ENCODE results near the gene SLC25A22. TPM values are rescaled to one million over a fixed set of nuclear protein-coding genes. Genes with fewer than 3 reads are reported as not detected.

The SLC25A22 gene
- total RNA-seq, 2 experiments from 2014 or later = 9.1 to 11.1 TPM

- peak overlapping the region; percentile 48 for H3K4me3 Mint-ChIP-seq
- ChIA-PET POLR2A (interaction anchor here (1.1 to 10.0 kb wide), 4 partner anchors 9 to 134 kb away, joined by 3 to 115 read pairs (median 39); partner anchors contain the start of genes DEAF1, PNPLA2, POLR2L and RPLP2), CTCF (no interaction called here)
- Histone ChIP-seq H3K36me3 (ENCODE audit: insufficient read depth, low read length) (peaks cover 7% of the 10 kb centered on the region), H3K27me3 (ENCODE audit: control insufficient read depth in 1 of 2, insufficient read depth in 2 of 2, low read length in 2 of 2) (peaks cover 45 to 58% of the 10 kb centered on the region in 2 experiments), H3K27ac (ENCODE audit: low read depth in 1 of 2, low read length in 2 of 2) (no peak overlapping the region), H3K4me3 (ENCODE audit: low read length) (no peak overlapping the region), H3K9me3 (ENCODE audit: control insufficient read depth in 1 of 2, insufficient read depth in 1 of 2, low read length in 2 of 2) (peaks cover 0 to 42% of the 10 kb centered on the region in 2 experiments), H3K4me1 (ENCODE audit: insufficient read depth, low read length) (peaks cover 72% of the 10 kb centered on the region)
- H3K36me3 Mint-ChIP-seq (ENCODE audit: low read depth) = peaks cover 11% of the 10 kb centered on the region
- ATAC-seq (ENCODE audit: poor library complexity) (no peak), DNase-seq (no peak)
- peaks cover 37% of the 10 kb centered on the region for H3K4me1 Mint-ChIP-seq (ENCODE audit: low read depth)
- intact Hi-C loops (cut with DNase I, micrococcal nuclease) = no loop called here
- H3K27ac Mint-ChIP-seq = no peak overlapping the region
- H3K27me3 Mint-ChIP-seq = peaks cover 48% of the 10 kb centered on the region
- TF ChIP-seq CTCF (IDR thresholded peaks at IDR 0.05) = no peak
- no peaks in the 10 kb centered on the region for H3K9me3 Mint-ChIP-seq
Observed at GRCh38 chr11:829176-829846, 31.2 kb upstream of the SLC25A22 start.

GRCh38 chr11:828506-829175, 30.6 kb upstream of the SLC25A22 start:
- POLR2A ChIA-PET = interaction anchor here (1.1 to 10.0 kb wide), 4 partner anchors 9 to 134 kb away, joined by 3 to 115 read pairs (median 39); partner anchors contain the start of genes DEAF1, PNPLA2, POLR2L and RPLP2
- no peak overlapping the region for H3K4me3 ChIP-seq (ENCODE audit: low read length)
- H3K27ac ChIP-seq (ENCODE audit: low read depth in 1 of 2, low read length in 2 of 2) = no peak overlapping the region
- Mint-ChIP-seq H3K4me3 (peak overlapping the region; percentile 63), H3K36me3 (ENCODE audit: low read depth) (peaks cover 11% of the 10 kb centered on the region), H3K9me3 (no peaks in the 10 kb centered on the region), H3K27ac (no peak overlapping the region), H3K27me3 (peaks cover 45% of the 10 kb centered on the region), H3K4me1 (ENCODE audit: low read depth) (peaks cover 30% of the 10 kb centered on the region)
- peaks cover 13% of the 10 kb centered on the region for H3K36me3 ChIP-seq (ENCODE audit: insufficient read depth, low read length)
- CTCF ChIA-PET = no interaction called here
- peaks cover 65% of the 10 kb centered on the region for H3K4me1 ChIP-seq (ENCODE audit: insufficient read depth, low read length)
- no peak for TF ChIP-seq CTCF (IDR thresholded peaks at IDR 0.05)
- peaks cover 45 to 56% of the 10 kb centered on the region in 2 experiments for H3K27me3 ChIP-seq (ENCODE audit: control insufficient read depth in 1 of 2, insufficient read depth in 2 of 2, low read length in 2 of 2)
- no peak for DNase-seq
- peaks cover 0 to 42% of the 10 kb centered on the region in 2 experiments for H3K9me3 ChIP-seq (ENCODE audit: control insufficient read depth in 1 of 2, insufficient read depth in 1 of 2, low read length in 2 of 2)
- intact Hi-C loops (cut with DNase I, micrococcal nuclease) = no loop called here
- ATAC-seq (ENCODE audit: poor library complexity) = no peak

- peaks cover 45% of the 10 kb centered on the region for H3K27me3 Mint-ChIP-seq
- peaks cover 28% of the 10 kb centered on the region for H3K4me1 Mint-ChIP-seq (ENCODE audit: low read depth)
- intact Hi-C loops (cut with DNase I, micrococcal nuclease) = no loop called here
- Histone ChIP-seq H3K36me3 (ENCODE audit: insufficient read depth, low read length) (peaks cover 17% of the 10 kb centered on the region), H3K4me1 (ENCODE audit: insufficient read depth, low read length) (peaks cover 61% of the 10 kb centered on the region), H3K9me3 (ENCODE audit: control insufficient read depth in 1 of 2, insufficient read depth in 1 of 2, low read length in 2 of 2) (peaks cover 0 to 42% of the 10 kb centered on the region in 2 experiments), H3K27ac (ENCODE audit: low read depth in 1 of 2, low read length in 2 of 2) (no peak within 1 kb of the TSS), H3K4me3 (ENCODE audit: low read length) (peak within 1 kb of the TSS; percentile 44), H3K27me3 (ENCODE audit: control insufficient read depth in 1 of 2, insufficient read depth in 2 of 2, low read length in 2 of 2) (peaks cover 45 to 54% of the 10 kb centered on the region in 2 experiments)
- no peak for DNase-seq
- ChIA-PET CTCF (no interaction called here), POLR2A (interaction anchor here (8.3 to 10.0 kb wide), 2 partner anchors 8 to 15 kb away, joined by 71 to 115 read pairs; partner anchors contain the start of genes PNPLA2, POLR2L and TSPAN4)
- H3K9me3 Mint-ChIP-seq = no peaks in the 10 kb centered on the region
- peaks cover 15% of the 10 kb centered on the region for H3K36me3 Mint-ChIP-seq (ENCODE audit: low read depth)
- no peak for TF ChIP-seq CTCF (IDR thresholded peaks at IDR 0.05)
- H3K4me3 Mint-ChIP-seq = peak within 1 kb of the TSS; percentile 73
- H3K27ac Mint-ChIP-seq = no peak within 1 kb of the TSS
- ATAC-seq (ENCODE audit: poor library complexity) = no peak
Observed at GRCh38 chr11:827897-828192, 29.8 kb upstream of the SLC25A22 start, which contains the start of gene CRACR2B. Gene CRACR2B, plus strand, starts transcription at chr11:827919. Its CDS starts 689 bp downstream, at chr11:828608.
